AG20443 (cell line): ENCODE measurements around the gene BCL7B.
A peak's percentile ranks its signal among the peaks of the same experiment; 100 is the strongest.
"Not testable (repeated sequence)": the region's sequence is repeated elsewhere in the genome, so short reads cannot be mapped to it uniquely, and the experiment has no call there.

Source experiments
- DNase-seq: peaks from one replicate; pipeline ENCODE4 v3.0.0; 2012; ENCODE audit warnings: low spot score, mixed read lengths

Gene BCL7B

DNA sequence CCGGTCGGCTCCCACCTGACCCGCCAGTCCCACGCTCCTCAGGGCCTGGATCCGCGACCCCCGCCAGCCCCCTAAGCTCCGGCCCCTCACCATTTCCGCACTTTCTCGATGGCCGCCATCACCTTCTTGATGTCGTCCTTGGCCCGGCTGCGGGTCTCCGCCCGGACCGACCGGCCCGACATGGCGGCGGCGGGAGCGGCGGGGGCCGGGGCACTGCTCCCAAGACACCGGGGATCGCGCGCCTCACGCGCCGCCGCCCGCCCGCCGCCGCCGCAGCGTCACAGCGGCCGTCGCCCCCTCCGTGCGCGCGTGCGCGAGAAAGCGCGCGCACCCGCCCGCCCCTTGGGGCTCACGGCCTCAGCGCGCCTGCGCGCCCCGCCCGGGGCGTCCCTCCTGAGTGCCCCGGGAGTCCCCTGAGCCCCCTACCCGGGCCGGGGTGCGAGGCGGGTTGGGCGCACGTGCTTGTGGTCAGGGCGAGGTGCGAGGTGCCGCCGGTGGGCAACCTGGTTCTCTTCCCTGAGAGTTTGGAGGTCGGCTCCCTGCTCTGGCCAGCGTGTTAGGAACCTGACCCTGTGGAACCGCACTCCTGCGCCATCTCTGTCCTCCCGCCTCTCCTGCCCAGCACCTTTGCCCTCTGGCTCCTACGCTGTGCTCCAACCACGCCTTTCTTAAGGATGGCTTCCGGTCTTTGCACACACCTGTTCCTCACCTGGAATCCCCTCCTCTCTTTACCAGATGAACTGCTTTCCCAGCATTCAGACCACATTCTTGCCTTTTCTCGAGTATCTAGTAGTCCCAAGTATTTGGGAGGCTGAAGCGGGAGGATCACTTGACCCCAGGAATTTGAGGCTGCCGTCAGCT, at the start of gene BCL7B:
BCL7B (minus strand) TSS at position 294 of the 861 bp plus-strand sequence; CDS start at position 182, 112 bp downstream.
- DNase-seq: peak; percentile 99

DNA sequence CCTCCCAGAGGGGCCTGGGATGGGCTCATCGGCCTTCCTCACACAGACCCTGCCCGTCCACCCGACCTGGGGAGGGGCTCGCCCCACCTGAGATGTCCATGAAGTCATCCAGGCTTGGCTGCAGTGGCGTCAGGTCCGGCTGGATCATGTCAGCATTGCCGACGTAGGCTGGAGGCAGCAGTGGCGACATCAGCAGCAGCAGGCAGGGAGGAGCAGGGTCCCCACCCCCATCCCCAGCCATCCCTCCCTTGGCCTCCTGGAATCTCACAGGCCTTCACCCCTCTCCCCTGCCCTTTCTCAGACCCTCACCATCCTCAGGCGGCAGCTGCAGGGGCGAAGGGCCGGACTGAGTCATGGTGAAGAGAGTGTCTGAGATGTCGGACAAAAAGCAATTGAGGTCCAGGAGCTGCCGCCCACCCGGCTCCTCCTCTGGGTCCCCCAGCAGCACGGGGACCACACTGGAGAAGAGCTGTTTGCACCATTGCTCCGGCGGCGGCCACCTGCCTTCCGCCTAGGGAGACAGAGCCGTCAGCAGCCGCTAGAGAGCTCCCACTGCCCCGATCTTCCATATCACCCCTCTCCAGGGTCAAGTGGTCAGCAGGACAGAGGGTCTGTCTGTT, 48.2 kb upstream of the BCL7B start:
- no peak for DNase-seq

GRCh38 chr7:73602721-73603651, 45.5 kb upstream of the BCL7B start:
- no peak for DNase-seq

GRCh38 chr7:73599916-73600315, 42.4 kb upstream of the BCL7B start:
- DNase-seq: no peak

DNA sequence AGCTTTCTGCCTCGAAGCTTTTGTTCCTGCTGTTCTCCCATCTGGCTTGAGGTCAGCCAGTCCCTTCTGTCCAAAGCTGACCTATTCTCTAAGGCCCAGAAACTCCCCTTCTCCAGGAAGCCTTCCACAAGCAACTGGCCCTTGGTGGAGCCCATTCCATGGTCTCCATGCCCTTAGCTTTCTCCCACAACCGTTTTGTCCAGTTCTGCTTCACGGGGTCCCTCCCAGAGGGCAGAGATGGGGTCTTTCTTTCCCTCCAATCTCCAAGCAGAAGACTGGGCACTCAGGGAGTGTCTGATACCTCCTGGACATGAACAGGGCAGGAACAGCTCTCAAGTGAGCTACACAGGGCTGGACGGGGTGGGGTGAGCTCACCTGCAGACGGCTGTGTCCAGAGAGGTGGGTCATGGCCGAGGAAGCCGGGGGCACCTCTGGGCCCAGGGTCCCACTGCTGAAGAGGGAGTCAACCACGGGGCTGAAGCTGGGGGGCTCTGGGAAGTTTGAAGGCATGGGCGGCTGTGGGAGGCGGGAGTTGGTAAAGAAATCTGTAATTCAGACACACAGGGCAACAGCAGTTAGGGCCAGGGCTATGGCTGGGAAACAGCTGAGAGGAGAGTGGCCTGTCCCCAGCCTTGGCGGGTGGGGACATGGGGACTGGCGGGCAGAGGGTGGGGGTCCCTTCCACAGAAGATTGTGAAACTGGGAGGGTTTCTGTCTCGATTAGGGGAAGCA, 41.8 kb upstream of the BCL7B start:
- no peak for DNase-seq

DNA sequence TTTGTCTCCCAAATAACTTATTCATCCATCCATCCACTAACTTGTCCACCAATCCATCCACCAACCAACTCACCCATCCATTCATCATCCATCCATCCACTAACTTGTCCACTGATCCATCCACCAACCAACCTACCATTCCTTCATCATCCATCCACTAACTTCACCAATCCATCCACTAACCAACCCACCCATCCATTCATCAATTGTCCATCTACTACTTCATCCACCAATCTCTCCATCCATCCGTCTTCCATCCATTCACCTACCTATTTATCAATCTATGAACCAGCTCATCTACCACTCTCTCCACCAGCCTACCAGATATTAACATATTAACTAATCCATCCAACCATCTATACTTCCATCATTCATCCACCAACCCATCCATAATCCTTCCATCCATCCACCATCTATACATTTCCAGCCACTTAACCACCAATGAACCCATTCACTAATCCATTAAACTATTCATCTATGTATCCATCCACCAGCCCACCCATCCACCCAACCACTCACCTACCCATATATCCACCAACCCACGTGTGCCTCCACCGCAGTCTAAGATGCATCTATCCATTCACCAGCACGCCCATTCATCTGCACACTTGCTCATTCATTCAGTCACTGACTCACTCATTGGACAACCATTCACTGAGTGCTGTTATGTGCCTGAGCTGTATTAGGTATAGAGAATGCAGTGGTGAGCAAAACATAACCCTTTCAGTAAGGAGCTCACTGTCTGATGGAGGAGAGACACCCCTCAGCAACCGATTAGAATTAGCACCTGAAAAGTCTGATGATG, 40.7 kb upstream of the BCL7B start:
- DNase-seq: no peak

DNA sequence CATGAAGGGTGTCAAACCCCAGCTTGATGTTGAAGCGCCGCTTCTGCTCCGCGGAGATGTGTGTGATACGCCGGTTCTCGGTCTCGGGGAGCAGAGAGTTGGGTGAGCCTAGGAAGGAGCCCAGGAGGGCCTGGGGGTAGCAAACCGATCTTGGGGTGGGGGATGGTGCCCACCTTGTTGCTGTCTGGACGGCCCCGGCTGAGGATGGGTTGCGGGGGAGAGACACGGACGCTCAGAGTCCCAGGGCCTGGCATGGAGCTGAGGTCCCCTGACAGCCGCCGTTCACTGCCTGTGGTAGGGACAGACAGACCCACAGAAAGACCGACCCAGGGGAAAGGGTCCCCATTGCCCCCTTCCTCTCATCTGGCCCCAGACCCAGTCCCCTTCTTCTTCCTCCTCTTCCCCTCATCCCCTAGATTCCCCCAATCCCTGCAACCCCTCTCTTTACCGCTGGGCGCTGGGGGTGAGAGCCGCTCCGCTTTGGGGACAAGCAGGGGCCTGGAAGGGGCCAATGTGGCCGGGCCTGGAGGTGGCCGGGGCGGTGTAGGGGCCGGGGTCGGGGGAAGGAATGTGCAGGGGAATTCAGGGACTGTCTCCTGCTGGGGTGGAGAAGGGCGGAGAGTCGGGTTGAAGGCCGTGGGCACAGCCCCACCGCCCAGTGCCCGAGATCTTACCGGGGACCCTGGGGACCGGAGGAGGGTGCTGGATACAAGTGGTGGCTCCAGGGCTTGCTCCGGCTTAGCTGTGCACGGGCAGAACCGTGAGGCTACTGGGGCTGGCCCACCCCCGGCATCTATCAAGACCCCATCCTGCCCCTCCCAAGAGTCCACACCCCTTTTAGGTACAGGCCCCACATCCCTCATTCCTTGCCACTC, 38.9 kb upstream of the BCL7B start:
- no peak for DNase-seq

GRCh38 chr7:73595358-73595757, 37.9 kb upstream of the BCL7B start:
- DNase-seq: no peak

- DNase-seq: no peak
Observed at GRCh38 chr7:73593207-73594045, 35.9 kb upstream of the BCL7B start.

GRCh38 chr7:73586911-73587310, 29.4 kb upstream of the BCL7B start:
- no peak for DNase-seq

GRCh38 chr7:73585196-73585595, 27.7 kb upstream of the BCL7B start:
- DNase-seq: no peak

- no peak for DNase-seq
Observed at GRCh38 chr7:73582664-73583202, 25.2 kb upstream of the BCL7B start.

GRCh38 chr7:73581006-73581405, 23.5 kb upstream of the BCL7B start:
- not testable (repeated sequence) for DNase-seq

DNA sequence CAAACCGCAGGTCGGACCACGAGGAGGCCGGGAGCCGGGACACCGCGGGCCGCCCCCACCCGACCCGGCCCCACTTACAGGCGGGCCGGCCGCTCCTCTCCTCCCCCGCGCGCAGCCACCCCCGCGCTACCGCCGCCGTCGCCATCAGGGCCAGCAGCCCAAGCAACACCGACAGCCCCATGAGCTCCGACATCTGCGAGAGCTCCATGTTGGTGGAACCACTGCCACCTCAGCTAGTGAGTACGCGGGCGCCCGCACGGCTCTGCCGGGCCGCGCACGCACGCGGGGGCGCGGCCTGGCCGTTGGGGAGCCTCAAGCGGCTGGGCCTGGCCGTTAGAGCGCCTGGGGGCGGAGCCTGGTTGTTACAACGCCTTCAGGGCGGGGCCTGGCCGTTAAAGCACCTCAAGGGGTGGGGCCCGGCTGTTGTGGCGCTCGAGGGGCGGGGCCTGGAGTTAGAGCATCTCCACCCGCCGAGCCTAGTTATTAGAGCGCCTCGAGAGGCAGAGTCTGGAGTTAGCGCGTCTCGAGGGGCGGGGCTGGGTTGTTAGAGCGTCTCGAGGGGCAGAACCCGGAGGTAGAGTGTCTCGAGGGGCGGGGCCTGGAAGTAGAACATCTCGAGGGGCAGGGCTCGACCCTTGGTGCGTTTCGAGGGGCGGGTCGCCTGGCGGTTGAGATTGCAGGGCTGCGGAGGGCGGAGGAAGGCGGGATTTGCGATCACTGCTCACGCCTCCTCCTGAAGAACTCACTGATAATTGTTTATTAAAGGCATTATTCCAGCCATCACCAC, 21.0 kb upstream of the BCL7B start, which contains the start of gene TBL2:
TBL2 (minus strand) TSS at position 238 of the 787 bp plus-strand sequence; CDS start at position 208, 30 bp downstream.
- peak; percentile 99 for DNase-seq

GRCh38 chr7:73577627-73578341, 20.3 kb upstream of the BCL7B start:
- no peak for DNase-seq

GRCh38 chr7:73573791-73574190, 16.3 kb upstream of the BCL7B start:
- DNase-seq: no peak

GRCh38 chr7:73573276-73573675, 15.8 kb upstream of the BCL7B start:
- DNase-seq: no peak
